Peyer's patch (tissue), 4 donors: ENCODE data around the gene MEIOC.

Source experiments
- CTCF ChIP-seq, 6 experiments: fragments of 450-650 bp in 4 of 6; fragments of 200-600 bp in 2 of 6; sonication (generic) in 1 of 6; IDR thresholded peaks; one replicate each; pipeline ENCODE4 v1.5.1; 2017 to 2019; ENCODE audit warnings: antibody characterized with exemption in 6 of 6, mild to moderate bottlenecking in 3 of 6, moderate library complexity in 1 of 6
- POLR2A ChIP-seq, 2 donors: fragments of 450-650 bp; IDR thresholded peaks; one replicate each; pipeline ENCODE4 v1.5.1; 2017; ENCODE audit warnings: antibody characterized with exemption in 2 of 2, mild to moderate bottlenecking in 2 of 2, moderate library complexity in 2 of 2

DNA sequence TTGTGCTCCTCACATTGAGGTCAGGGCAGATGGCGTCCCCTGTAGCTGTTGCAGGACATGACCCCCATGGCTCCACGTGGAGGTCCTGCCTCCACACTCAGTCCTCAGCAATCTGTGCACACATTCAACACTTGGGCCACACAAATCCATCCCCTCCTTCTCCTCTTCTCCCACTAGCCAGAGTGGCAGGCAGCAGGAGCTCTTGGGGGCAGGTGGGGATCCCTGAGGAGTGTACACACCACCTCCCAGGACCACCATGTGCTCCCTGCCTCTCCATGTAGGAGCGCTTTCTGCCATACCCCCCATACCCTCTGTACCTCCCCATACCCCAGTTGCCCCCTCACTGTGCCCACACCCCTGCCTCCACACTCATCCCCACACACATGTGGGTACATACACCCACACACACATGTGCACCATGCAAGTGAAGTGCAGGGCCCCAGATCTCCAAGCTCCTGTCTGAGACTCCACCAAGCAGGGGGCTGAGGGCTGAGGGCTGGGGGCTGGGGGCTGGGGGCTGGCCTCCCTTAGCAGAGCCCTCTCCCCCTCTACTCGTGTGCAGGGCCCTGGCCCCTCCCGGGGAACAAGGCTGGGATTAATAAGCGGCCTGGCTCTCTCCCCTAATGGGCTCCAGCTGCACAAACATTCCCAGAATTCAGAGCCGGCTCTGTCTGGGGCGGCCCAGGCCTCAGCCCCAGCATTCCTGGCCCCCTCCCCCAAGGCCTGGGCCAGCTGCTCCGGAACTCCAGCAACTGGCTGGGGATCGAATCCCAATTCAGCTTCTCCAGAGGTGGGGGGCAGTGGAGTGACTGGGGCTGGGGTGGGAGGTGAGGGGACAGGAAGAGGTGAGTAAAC is 48.2 kb upstream of the MEIOC start:
- no peak for TF ChIP-seq CTCF (IDR thresholded peaks at IDR 0.05)
- no peak for TF ChIP-seq POLR2A (IDR thresholded peaks at IDR 0.05)
